ENCODE results near the gene RITA1.
A peak's percentile ranks its signal among the peaks of the same experiment; 100 is the strongest.

The RITA1 gene

GRCh38 chr12:113221997-113222729, 36.6 kb downstream of the RITA1 start:
- Histone ChIP-seq H3K27ac (peak overlapping the region; percentile 65), H3K36me3 (no peaks in the 10 kb centered on the region), H3K27me3 (no peaks in the 10 kb centered on the region), H3K9me3 (no peaks in the 10 kb centered on the region), H3K4me3 (ENCODE audit: low read depth in 1 of 2, low read length in 1 of 2) (peak overlapping the region; percentile 62 to 75), H3K4me1 (ENCODE audit: control insufficient read depth in 1 of 2, insufficient read depth in 1 of 2, low read depth in 1 of 2, low read length in 1 of 2) (peaks cover 15 to 28% of the 10 kb centered on the region in 2 experiments)
- TF ChIP-seq, protein P1, sequence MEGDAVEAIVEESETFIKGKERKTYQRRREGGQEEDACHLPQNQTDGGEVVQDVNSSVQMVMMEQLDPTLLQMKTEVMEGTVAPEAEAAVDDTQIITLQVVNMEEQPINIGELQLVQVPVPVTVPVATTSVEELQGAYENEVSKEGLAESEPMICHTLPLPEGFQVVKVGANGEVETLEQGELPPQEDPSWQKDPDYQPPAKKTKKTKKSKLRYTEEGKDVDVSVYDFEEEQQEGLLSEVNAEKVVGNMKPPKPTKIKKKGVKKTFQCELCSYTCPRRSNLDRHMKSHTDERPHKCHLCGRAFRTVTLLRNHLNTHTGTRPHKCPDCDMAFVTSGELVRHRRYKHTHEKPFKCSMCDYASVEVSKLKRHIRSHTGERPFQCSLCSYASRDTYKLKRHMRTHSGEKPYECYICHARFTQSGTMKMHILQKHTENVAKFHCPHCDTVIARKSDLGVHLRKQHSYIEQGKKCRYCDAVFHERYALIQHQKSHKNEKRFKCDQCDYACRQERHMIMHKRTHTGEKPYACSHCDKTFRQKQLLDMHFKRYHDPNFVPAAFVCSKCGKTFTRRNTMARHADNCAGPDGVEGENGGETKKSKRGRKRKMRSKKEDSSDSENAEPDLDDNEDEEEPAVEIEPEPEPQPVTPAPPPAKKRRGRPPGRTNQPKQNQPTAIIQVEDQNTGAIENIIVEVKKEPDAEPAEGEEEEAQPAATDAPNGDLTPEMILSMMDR (IDR thresholded peaks at IDR 0.05) = no peak

DNA sequence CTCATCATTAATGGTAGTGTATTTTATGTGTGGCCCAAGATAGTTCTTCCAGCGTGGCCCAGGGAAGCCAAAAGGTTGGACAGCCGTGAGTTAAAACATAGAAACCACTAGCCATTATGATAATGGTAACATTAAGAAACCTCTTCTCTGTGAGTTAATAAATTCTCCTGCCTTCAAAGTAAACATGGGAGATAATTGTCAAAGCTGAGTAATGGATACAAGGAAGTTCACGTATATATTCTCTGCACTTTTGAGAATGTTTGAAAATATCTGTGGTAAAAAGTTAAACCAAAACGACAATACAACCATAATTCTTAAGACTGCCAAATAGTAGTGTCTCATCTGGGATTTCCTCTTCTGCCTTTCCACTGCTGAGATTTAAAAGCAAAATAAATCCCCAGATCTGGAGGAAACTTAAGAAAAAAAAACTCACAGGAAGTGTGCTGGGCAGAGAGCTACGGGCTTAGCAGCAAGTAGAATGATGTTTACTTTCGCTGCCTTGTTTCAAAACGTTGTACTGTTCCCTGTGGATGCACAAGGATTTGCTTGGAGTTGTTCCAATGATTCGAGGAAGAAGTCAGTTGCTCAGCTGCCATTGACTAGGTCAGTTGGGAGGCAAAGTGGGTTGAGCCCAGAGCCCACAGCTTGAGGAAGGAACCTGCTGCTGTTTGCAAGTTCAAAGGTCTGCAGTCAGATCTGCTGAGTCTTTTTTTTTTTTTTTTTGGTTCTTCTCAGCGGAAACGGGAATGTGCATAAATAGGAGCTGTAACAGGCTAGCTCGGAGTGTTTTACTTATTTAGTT, 37.4 kb downstream of the RITA1 start:
- TF ChIP-seq, protein P1 (IDR thresholded peaks at IDR 0.05) = no peak
- Histone ChIP-seq H3K36me3 (no peaks in the 10 kb centered on the region), H3K4me1 (ENCODE audit: control insufficient read depth in 1 of 2, insufficient read depth in 1 of 2, low read depth in 1 of 2, low read length in 1 of 2) (peaks cover 15 to 30% of the 10 kb centered on the region in 2 experiments), H3K27ac (no peak overlapping the region), H3K4me3 (ENCODE audit: low read depth in 1 of 2, low read length in 1 of 2) (no peak overlapping the region), H3K9me3 (no peaks in the 10 kb centered on the region), H3K27me3 (no peaks in the 10 kb centered on the region)

GRCh38 chr12:113224955-113225354, 39.4 kb downstream of the RITA1 start:
- Histone ChIP-seq H3K36me3 (no peaks in the 10 kb centered on the region), H3K4me3 (ENCODE audit: low read depth in 1 of 2, low read length in 1 of 2) (no peak overlapping the region), H3K27me3 (no peaks in the 10 kb centered on the region), H3K9me3 (no peaks in the 10 kb centered on the region), H3K27ac (no peak overlapping the region), H3K4me1 (ENCODE audit: control insufficient read depth in 1 of 2, insufficient read depth in 1 of 2, low read depth in 1 of 2, low read length in 1 of 2) (peaks cover 15 to 34% of the 10 kb centered on the region in 2 experiments)
- TF ChIP-seq, protein P1 (IDR thresholded peaks at IDR 0.05) = no peak

GRCh38 chr12:113226696-113227568, 41.4 kb downstream of the RITA1 start:
- TF ChIP-seq, protein P1 (IDR thresholded peaks at IDR 0.05) = no peak
- Histone ChIP-seq H3K9me3 (no peaks in the 10 kb centered on the region), H3K4me1 (ENCODE audit: control insufficient read depth in 1 of 2, insufficient read depth in 1 of 2, low read depth in 1 of 2, low read length in 1 of 2) (peaks cover 3 to 23% of the 10 kb centered on the region in 2 experiments), H3K27ac (no peak overlapping the region), H3K36me3 (no peaks in the 10 kb centered on the region), H3K4me3 (ENCODE audit: low read depth in 1 of 2, low read length in 1 of 2) (no peak overlapping the region), H3K27me3 (no peaks in the 10 kb centered on the region)

GRCh38 chr12:113227686-113228391, 42.3 kb downstream of the RITA1 start:
- peaks cover 5 to 24% of the 10 kb centered on the region in 2 experiments for H3K4me1 ChIP-seq (ENCODE audit: control insufficient read depth in 1 of 2, insufficient read depth in 1 of 2, low read depth in 1 of 2, low read length in 1 of 2)
- TF ChIP-seq, protein P1 (IDR thresholded peaks at IDR 0.05) = no peak
- no peaks in the 10 kb centered on the region for H3K36me3 ChIP-seq
- H3K27ac ChIP-seq = no peak overlapping the region
- no peaks in the 10 kb centered on the region for H3K27me3 ChIP-seq
- no peaks in the 10 kb centered on the region for H3K9me3 ChIP-seq
- H3K4me3 ChIP-seq (ENCODE audit: low read depth in 1 of 2, low read length in 1 of 2) = no peak overlapping the region

Data from neutrophil (primary cell).